ENCODE measurements around the gene PTGER1.

The PTGER1 gene

DNA sequence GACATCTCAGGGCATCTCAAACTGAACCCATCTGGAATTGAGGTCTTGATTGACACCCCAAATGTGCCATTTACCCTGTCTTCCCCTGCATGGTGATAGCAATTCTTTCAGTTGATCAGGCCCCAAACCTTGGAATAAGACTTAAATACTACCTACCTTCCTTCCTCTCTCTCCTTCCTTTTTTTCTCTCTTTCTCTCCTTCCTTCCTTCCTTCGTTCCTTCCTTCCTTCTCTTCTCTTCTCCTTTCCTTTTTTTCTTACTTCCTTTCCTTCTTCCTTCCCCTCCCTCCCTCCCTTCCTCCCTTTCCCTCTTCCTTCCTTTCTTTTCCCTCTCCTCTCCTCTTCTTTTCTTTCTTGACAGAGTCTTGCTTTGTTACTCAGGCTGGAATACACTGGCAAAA is 28.1 kb upstream of the PTGER1 start:
- no peak overlapping the region for H3K27ac ChIP-seq (ENCODE audit: low read depth, low read length, poor library complexity, severe bottlenecking)
- no peak for TF ChIP-seq EZH2 (IDR thresholded peaks at IDR 0.05; ENCODE audit: borderline replicate concordance, low read length)
- TF ChIP-seq, protein P1, sequence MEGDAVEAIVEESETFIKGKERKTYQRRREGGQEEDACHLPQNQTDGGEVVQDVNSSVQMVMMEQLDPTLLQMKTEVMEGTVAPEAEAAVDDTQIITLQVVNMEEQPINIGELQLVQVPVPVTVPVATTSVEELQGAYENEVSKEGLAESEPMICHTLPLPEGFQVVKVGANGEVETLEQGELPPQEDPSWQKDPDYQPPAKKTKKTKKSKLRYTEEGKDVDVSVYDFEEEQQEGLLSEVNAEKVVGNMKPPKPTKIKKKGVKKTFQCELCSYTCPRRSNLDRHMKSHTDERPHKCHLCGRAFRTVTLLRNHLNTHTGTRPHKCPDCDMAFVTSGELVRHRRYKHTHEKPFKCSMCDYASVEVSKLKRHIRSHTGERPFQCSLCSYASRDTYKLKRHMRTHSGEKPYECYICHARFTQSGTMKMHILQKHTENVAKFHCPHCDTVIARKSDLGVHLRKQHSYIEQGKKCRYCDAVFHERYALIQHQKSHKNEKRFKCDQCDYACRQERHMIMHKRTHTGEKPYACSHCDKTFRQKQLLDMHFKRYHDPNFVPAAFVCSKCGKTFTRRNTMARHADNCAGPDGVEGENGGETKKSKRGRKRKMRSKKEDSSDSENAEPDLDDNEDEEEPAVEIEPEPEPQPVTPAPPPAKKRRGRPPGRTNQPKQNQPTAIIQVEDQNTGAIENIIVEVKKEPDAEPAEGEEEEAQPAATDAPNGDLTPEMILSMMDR (IDR thresholded peaks at IDR 0.05; ENCODE audit: low read length): no peak
- no peak overlapping the region for H3K4me2 ChIP-seq (ENCODE audit: low read length)
- no peak overlapping the region for H3K4me3 ChIP-seq (ENCODE audit: low read depth, low read length, poor library complexity, severe bottlenecking)
- H3K9me2 ChIP-seq (ENCODE audit: low read depth, low read length): no peaks in the 10 kb centered on the region
- no peaks in the 10 kb centered on the region for H3K36me3 ChIP-seq (ENCODE audit: insufficient read depth, low read length)
- no peak overlapping the region for H2AFZ ChIP-seq (ENCODE audit: low read length)
- H3K9me3 ChIP-seq (ENCODE audit: low read length): no peaks in the 10 kb centered on the region
- no peaks in the 10 kb centered on the region for H3K79me2 ChIP-seq (ENCODE audit: insufficient read depth, low read length)
- H3F3A ChIP-seq (ENCODE audit: insufficient read depth, low read length): no peaks in the 10 kb centered on the region
- no peaks in the 10 kb centered on the region for H4K20me1 ChIP-seq (ENCODE audit: insufficient read depth, low read length)
- H3K9ac ChIP-seq (ENCODE audit: low read length): no peak overlapping the region
- H3K4me1 ChIP-seq (ENCODE audit: insufficient read depth, low read length, severe bottlenecking): peaks cover 6% of the 10 kb centered on the region
- no peaks in the 10 kb centered on the region for H3K27me3 ChIP-seq (ENCODE audit: insufficient read depth, low read length)

DNA sequence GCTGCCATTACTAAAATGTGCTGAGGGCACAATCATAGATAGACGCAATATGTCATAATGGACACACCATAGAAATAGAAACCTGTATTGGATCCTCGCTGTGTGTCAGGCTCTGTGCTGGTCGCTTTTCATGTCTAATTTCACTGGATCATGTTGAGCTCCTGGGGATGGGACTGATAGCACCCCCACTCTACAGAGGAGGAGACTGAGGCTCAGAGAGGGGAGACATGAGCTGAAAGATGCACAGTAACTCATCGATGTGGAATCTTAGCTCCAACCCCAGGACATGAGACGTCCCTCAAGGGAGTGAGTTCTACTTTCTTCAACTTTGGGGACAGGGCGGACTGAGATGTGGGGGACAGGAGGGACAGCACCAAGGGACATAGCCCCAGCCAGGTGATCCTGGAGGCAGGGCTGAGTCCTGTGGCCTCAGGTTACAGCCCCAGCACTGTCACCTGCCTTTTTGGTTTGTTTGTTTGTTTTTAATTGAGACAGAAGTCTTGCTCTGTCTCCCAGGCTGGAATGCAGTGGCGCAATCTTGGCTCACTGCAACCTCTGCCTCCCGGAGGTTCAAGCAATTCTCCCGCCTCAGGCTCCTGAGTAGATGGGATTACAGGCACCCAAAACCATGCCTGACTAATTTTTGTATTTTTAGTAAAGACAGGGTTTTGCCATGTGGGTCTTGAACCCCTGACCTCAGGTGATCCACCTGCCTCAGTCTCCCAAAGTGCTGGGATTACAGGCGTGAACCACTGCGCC is 27.4 kb upstream of the PTGER1 start:
- Histone ChIP-seq H3K9ac (ENCODE audit: low read length) (no peak overlapping the region), H3K79me2 (ENCODE audit: insufficient read depth, low read length) (no peaks in the 10 kb centered on the region), H3K9me3 (ENCODE audit: low read length) (no peaks in the 10 kb centered on the region), H3K27ac (ENCODE audit: low read depth, low read length, poor library complexity, severe bottlenecking) (no peak overlapping the region), H3K9me2 (ENCODE audit: low read depth, low read length) (no peaks in the 10 kb centered on the region), H2AFZ (ENCODE audit: low read length) (no peak overlapping the region), H3K4me1 (ENCODE audit: insufficient read depth, low read length, severe bottlenecking) (peaks cover 6% of the 10 kb centered on the region), H4K20me1 (ENCODE audit: insufficient read depth, low read length) (no peaks in the 10 kb centered on the region), H3K4me2 (ENCODE audit: low read length) (no peak overlapping the region), H3K4me3 (ENCODE audit: low read depth, low read length, poor library complexity, severe bottlenecking) (no peak overlapping the region), H3K27me3 (ENCODE audit: insufficient read depth, low read length) (no peaks in the 10 kb centered on the region), H3F3A (ENCODE audit: insufficient read depth, low read length) (no peaks in the 10 kb centered on the region), H3K36me3 (ENCODE audit: insufficient read depth, low read length) (no peaks in the 10 kb centered on the region)
- TF ChIP-seq EZH2 (IDR thresholded peaks at IDR 0.05; ENCODE audit: borderline replicate concordance, low read length): no peak
- TF ChIP-seq, protein P1 (IDR thresholded peaks at IDR 0.05; ENCODE audit: low read length): no peak

DNA sequence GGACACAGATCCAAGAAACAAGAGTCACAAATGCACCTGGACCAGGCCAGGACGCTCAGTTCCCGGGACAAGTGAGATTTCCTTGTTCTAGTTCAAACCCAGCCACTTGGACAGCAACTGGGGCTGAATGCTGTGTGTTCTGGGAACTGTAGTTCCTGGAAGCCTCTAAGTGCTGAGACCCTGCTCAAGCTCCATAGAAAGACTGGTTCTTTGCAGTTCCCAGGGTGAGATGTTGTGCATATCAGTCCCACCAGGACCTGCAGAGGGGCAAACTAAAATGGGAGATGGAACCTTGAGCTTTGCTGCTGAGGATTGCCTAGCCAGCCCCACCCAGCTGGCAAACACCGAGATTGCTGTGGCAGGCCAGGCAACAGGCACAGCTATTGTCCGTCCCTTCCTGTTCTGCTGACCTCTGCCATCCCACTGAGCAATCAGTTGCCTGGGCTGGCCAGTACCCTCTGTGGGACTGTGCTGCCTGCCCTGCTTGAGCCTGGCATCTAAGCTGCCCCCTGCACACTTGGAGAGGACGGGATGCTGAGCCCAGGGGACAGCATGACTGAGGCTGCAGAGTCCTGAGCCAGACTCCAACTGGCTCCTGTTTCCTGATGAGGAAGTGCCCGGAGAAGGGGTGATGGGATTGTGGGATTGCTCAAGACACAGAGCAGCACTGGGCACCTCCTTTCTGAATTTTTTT is 22.2 kb upstream of the PTGER1 start:
- no peaks in the 10 kb centered on the region for H4K20me1 ChIP-seq (ENCODE audit: insufficient read depth, low read length)

More for the DNA sequence above, 22.2 kb upstream of the PTGER1 start:
- peaks cover 17% of the 10 kb centered on the region for H3K4me1 ChIP-seq (ENCODE audit: insufficient read depth, low read length, severe bottlenecking)
- no peaks in the 10 kb centered on the region for H3K9me3 ChIP-seq (ENCODE audit: low read length)
- H3F3A ChIP-seq (ENCODE audit: insufficient read depth, low read length): no peaks in the 10 kb centered on the region
- H3K9ac ChIP-seq (ENCODE audit: low read length): no peak overlapping the region
- H3K79me2 ChIP-seq (ENCODE audit: insufficient read depth, low read length): no peaks in the 10 kb centered on the region
- H3K4me3 ChIP-seq (ENCODE audit: low read depth, low read length, poor library complexity, severe bottlenecking): no peak overlapping the region
- H3K4me2 ChIP-seq (ENCODE audit: low read length): no peak overlapping the region
- no peak for TF ChIP-seq EZH2 (IDR thresholded peaks at IDR 0.05; ENCODE audit: borderline replicate concordance, low read length)
- TF ChIP-seq, protein P1 (IDR thresholded peaks at IDR 0.05; ENCODE audit: low read length): no peak
- H3K9me2 ChIP-seq (ENCODE audit: low read depth, low read length): no peaks in the 10 kb centered on the region
- no peaks in the 10 kb centered on the region for H3K36me3 ChIP-seq (ENCODE audit: insufficient read depth, low read length)
- H3K27ac ChIP-seq (ENCODE audit: low read depth, low read length, poor library complexity, severe bottlenecking): no peak overlapping the region
- H2AFZ ChIP-seq (ENCODE audit: low read length): no peak overlapping the region
- H3K27me3 ChIP-seq (ENCODE audit: insufficient read depth, low read length): no peaks in the 10 kb centered on the region
